BE2C (cell line): ENCODE results near the gene DCANP1.

Experiments
- DNase-seq: peaks from one replicate; pipeline ENCODE4 v3.0.0-alpha.2; 2020
- H3K27me3 ChIP-seq: fragments of 250-450 bp; sonication (Bioruptor Pico); 2 replicates; pipeline ENCODE4 v1.5.1; 2020; ENCODE audit warnings: mild to moderate bottlenecking
- H3K36me3 ChIP-seq: fragments of 250-450 bp; sonication (Bioruptor Pico); 2 replicates; pipeline ENCODE4 v1.5.1; 2020; ENCODE audit warnings: mild to moderate bottlenecking
- H3K4me1 ChIP-seq: fragments of 250-450 bp; sonication (Bioruptor Pico); 2 replicates; pipeline ENCODE4 v1.5.1; 2020
- H3K4me3 ChIP-seq: 2 replicates; pipeline ENCODE4 v1.5.1; 2011; ENCODE audit warnings: low read depth, low read length
- H3K9me3 ChIP-seq: fragments of 250-450 bp; sonication (Bioruptor Pico); 2 replicates; pipeline ENCODE4 v1.5.1; 2020
- TF ChIP-seq, protein P1 (sequence below): IDR thresholded peaks from 2 replicates; pipeline ENCODE4 v1.5.1; 2012; ENCODE audit warnings: mild to moderate bottlenecking, low read depth, low read length

The DCANP1 gene

DNA sequence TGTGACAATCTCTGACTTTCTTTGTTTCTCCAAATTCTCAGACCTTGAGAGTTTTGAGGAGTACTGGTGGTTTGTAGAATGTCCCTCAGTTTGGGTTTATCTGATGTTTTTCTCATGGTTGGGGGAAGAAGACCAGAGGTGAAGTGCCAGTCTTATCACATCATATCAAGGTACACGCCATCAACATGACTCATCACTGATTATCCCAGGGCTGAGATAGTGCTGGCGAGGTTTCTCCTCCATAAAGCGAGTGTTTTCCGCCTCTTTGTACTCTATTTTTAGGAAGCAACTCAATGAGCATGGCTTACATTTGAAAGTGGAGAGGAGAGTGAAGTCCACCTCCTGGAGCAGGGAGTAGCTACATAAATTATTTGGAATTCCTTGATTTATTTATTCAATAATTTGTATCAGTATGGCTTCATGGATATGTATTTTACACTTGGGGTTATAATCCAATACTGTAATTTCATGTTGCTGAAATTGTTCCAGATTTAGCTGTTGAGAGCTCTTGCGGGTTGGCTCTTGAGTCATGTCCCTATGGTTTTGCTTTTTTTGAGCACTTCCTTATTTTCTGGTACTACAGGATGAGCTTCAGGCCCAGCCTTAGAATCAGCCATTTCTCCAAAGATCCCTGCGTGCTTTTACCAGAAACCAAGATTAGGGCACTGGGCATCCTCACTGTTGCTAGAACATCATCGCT is 23.9 kb downstream of the DCANP1 start:
- H3K27me3 ChIP-seq: peaks cover 27% of the 10 kb centered on the region

DNA sequence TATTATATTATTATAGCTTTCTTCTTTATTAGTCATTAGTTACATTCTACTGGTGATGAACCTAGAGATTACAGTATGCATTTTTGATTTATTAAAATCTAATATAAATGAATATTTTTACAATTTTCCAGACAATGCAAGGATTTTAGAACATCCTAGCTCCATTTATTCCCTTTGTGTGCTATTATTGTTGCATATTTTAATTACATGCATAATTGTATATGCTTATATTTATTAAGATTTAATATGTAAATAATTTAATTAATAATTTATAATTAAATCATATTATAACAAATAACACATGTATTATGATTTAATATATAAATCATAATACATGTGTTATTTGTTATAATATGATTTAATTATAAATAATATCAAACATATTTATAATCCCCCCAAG is 24.7 kb downstream of the DCANP1 start:
- Histone ChIP-seq H3K36me3 (no peaks in the 10 kb centered on the region), H3K27me3 (peaks cover 36% of the 10 kb centered on the region), H3K9me3 (no peaks in the 10 kb centered on the region), H3K4me3 (no peak overlapping the region), H3K4me1 (no peaks in the 10 kb centered on the region)
- no peak for DNase-seq
- TF ChIP-seq, protein P1, sequence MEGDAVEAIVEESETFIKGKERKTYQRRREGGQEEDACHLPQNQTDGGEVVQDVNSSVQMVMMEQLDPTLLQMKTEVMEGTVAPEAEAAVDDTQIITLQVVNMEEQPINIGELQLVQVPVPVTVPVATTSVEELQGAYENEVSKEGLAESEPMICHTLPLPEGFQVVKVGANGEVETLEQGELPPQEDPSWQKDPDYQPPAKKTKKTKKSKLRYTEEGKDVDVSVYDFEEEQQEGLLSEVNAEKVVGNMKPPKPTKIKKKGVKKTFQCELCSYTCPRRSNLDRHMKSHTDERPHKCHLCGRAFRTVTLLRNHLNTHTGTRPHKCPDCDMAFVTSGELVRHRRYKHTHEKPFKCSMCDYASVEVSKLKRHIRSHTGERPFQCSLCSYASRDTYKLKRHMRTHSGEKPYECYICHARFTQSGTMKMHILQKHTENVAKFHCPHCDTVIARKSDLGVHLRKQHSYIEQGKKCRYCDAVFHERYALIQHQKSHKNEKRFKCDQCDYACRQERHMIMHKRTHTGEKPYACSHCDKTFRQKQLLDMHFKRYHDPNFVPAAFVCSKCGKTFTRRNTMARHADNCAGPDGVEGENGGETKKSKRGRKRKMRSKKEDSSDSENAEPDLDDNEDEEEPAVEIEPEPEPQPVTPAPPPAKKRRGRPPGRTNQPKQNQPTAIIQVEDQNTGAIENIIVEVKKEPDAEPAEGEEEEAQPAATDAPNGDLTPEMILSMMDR: no peak

More for the DNA sequence above, 23.9 kb downstream of the DCANP1 start:
- DNase-seq: no peak
- Histone ChIP-seq H3K36me3 (no peaks in the 10 kb centered on the region), H3K4me1 (no peaks in the 10 kb centered on the region), H3K4me3 (no peak overlapping the region), H3K9me3 (no peaks in the 10 kb centered on the region)
- TF ChIP-seq, protein P1: no peak

DNA sequence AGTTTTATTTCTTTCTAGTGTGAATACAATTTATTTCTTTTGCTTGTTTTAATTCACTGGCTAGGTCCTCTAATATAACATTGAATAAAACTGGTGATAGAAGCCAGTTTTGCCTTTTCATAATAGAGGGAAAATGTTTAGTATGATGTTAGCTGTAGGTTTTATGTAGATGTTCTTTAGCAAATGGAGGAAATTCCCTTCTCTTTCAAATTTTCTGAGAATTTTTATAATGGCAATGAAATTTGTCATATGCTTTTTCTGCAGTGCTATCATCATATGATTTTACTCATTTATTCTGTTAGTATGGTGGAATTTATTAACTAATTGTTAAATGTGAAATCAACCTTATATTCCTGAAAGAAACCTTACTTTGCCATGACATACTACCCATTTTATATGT is 30.1 kb downstream of the DCANP1 start:
- Histone ChIP-seq H3K36me3 (no peaks in the 10 kb centered on the region), H3K4me1 (no peaks in the 10 kb centered on the region), H3K4me3 (no peak overlapping the region), H3K9me3 (no peaks in the 10 kb centered on the region), H3K27me3 (peaks cover 58% of the 10 kb centered on the region)
- DNase-seq: no peak
- TF ChIP-seq, protein P1: no peak

DNA sequence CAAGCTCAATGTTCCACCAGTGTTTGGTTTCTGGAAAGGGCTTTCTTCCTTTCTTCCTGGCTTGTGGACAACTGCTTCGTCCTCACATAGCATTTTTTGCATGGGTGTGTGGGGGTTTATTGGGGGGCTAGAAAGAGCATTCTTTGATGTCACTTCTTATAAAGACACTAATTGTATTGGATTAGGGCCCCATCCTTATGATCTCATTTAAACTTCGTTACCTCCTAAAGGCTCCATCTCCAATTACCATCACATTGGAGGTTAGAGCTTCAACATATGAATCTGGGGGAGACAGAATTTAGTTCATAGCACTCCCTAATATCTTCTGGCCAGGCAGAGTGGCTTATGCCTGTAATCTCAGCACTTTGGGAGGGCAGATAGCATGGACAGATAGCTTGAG is 42.1 kb downstream of the DCANP1 start:
- TF ChIP-seq, protein P1: no peak
- DNase-seq: no peak

DNA sequence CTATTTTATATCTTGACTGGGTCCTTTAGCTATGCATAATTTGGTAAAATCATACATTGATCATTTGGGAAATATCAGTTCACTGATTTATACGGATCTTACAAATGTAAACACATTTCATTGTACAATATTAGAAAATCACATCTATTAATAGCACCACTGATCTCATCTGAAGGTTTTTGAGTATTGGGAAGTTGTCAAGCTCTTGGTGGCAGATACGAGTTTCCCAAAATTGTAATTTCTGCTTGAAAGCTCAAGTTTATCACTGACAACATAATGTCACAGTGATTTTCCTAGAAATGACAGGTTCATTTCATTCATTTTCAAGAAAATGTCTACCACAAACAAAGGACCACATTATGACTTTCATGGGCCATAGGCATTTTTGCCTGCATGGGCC is 45.1 kb downstream of the DCANP1 start:
- Histone ChIP-seq H3K36me3 (peaks cover 3% of the 10 kb centered on the region), H3K4me1 (peaks cover 3% of the 10 kb centered on the region; the same call in 1 of the 2 replicates), H3K9me3 (no peaks in the 10 kb centered on the region; the same call in 1 of the 2 replicates), H3K27me3 (peaks cover 10% of the 10 kb centered on the region; the same call in 1 of the 2 replicates), H3K4me3 (no peak overlapping the region)
- DNase-seq: no peak
- TF ChIP-seq, protein P1: no peak

More for the DNA sequence above, 42.1 kb downstream of the DCANP1 start:
- H3K4me1 ChIP-seq: no peaks in the 10 kb centered on the region
- H3K4me3 ChIP-seq: no peak overlapping the region
- H3K27me3 ChIP-seq: peaks cover 13% of the 10 kb centered on the region; the same call in 1 of the 2 replicates
- H3K9me3 ChIP-seq: peaks cover 4% of the 10 kb centered on the region
- no peaks in the 10 kb centered on the region for H3K36me3 ChIP-seq

DNA sequence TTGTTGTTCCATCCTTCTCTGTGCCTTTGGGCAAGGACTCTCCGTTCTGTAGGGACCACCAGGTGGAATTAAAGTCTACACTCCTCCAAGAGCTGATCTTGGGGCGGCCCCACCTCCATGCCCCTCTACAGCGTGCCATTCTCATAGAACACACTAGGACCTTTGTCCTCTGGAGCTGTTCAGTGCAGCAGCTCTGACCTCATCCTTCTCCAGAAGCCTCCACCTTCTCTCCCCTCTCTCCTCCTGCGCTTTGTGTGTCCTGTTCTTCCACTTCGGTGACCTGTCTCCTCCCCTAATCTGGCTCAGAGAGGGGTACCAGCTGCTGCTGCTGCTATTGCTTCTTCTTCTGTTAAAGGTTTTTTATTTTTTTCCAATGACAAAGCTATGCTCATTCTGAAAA is 46.3 kb downstream of the DCANP1 start:
- H3K9me3 ChIP-seq: no peaks in the 10 kb centered on the region; the same call in 1 of the 2 replicates
- H3K4me1 ChIP-seq: peaks cover 6% of the 10 kb centered on the region
- H3K36me3 ChIP-seq: peaks cover 4% of the 10 kb centered on the region
- TF ChIP-seq, protein P1: no peak
- DNase-seq: no peak
- H3K27me3 ChIP-seq: peaks cover 6% of the 10 kb centered on the region; the same call in 1 of the 2 replicates
- H3K4me3 ChIP-seq: no peak overlapping the region
